Activated naive CD8-positive, alpha-beta T cell (primary cell): ENCODE data around the gene ABHD6.

Source experiments
- H3K27ac Mint-ChIP-seq: one replicate; pipeline ENCODE4 v1.8.0; 2021; ENCODE audit warnings: mixed read lengths
- H3K27me3 Mint-ChIP-seq: one replicate; pipeline ENCODE4 v1.8.0; 2021; ENCODE audit warnings: mixed read lengths
- H3K36me3 Mint-ChIP-seq: one replicate; pipeline ENCODE4 v1.8.0; 2021; ENCODE audit warnings: mixed read lengths
- H3K4me1 Mint-ChIP-seq: one replicate; pipeline ENCODE4 v1.8.0; 2021; ENCODE audit warnings: low read depth, mixed read lengths
- H3K4me3 Mint-ChIP-seq: one replicate; pipeline ENCODE4 v1.8.0; 2021; ENCODE audit warnings: mild to moderate bottlenecking, mixed read lengths
- H3K9me3 Mint-ChIP-seq: one replicate; pipeline ENCODE4 v1.8.0; 2021; ENCODE audit warnings: low read depth, mixed read lengths

Gene ABHD6

GRCh38 chr3:58342676-58343075 lies 105.1 kb downstream of the ABHD6 start:
- Mint-ChIP-seq H3K27ac (no peak overlapping the region), H3K4me3 (no peak overlapping the region), H3K9me3 (no peaks in the 10 kb centered on the region), H3K4me1 (peaks cover 12% of the 10 kb centered on the region), H3K36me3 (peaks cover 10% of the 10 kb centered on the region), H3K27me3 (no peaks in the 10 kb centered on the region)
